GM12878 (cell line): ENCODE data around the gene NEXMIF. TPM values are rescaled to one million over a fixed set of nuclear protein-coding genes. Genes with fewer than 3 reads are reported as not detected.

Experiments
- ATAC-seq: fragments of 200-7000 bp; cut with Tn5 transposase; 3 replicates; pipeline ENCODE4 v1.9.1; 2020; ENCODE audit warnings: mild to moderate bottlenecking, moderate library complexity
- BruUV-seq: library from RNA; stranded (reverse); fragments of 400-500 nt; replicated peaks from 2 replicates; lab custom pipeline; 2021; lab: Mats Ljungman, UMichigan
- CTCF ChIA-PET: fragments of 300-600 bp; sonication (Branson Sonifier 250); formaldehyde crosslinking; extraction: SDS; loops from one replicate; lab custom pipeline; 2021; ENCODE audit warnings: inconsistent platforms; lab: Yijun Ruan, JAX
- POLR2A ChIA-PET: fragments of 350-600 bp; formaldehyde crosslinking; extraction: SDS; loops from one replicate; lab custom pipeline; 2021; ENCODE audit warnings: inconsistent platforms; lab: Charles Lee
- RAD21 ChIA-PET: fragments of 300-600 bp; sonication (Branson Sonifier 250); formaldehyde crosslinking; loops from one replicate; lab custom pipeline; 2023; ENCODE audit warnings: antibody characterized with exemption; ENCODE audit not compliant: unreplicated experiment; lab: Charles Lee
- SMC1A ChIA-PET: fragments of 300-600 bp; sonication (Branson Sonifier 250); formaldehyde crosslinking; loops from one replicate; lab custom pipeline; 2023; ENCODE audit not compliant: unreplicated experiment, uncharacterized antibody; lab: Charles Lee
- DNase-seq: peaks from one replicate; pipeline ENCODE4 v3.0.0-alpha.2; 2011; ENCODE audit warnings: low read depth, low spot score
- FAIRE-seq: peaks from 3 replicates; lab custom pipeline; 2011; peaks lifted over from hg19 to GRCh38; lab: Jason Lieb, UNC
- H2AFZ ChIP-seq: 2 replicates; pipeline ENCODE4 v1.6.0; 2011; ENCODE audit warnings: low read depth, low read length, control low read depth; ENCODE audit not compliant: control insufficient read depth
- H3K27ac ChIP-seq: 2 replicates; pipeline ENCODE4 v1.5.1; 2011; ENCODE audit warnings: control low read depth; ENCODE audit not compliant: control insufficient read depth, insufficient read depth
- H3K27me3 ChIP-seq, 2 experiments: replicated peaks in 1 of 2; 2 replicates each; pipeline versions ENCODE4 v1.6.0 to v1.6.1; 2011; ENCODE audit warnings: low read length in 1 of 2; ENCODE audit not compliant: control insufficient read depth in 2 of 2, insufficient read depth in 2 of 2
- H3K36me3 ChIP-seq, 2 experiments: 2 replicates each; pipeline ENCODE4 v1.5.1; 2011; ENCODE audit warnings: low read length in 1 of 2; ENCODE audit not compliant: control insufficient read depth in 2 of 2, insufficient read depth in 2 of 2
- H3K4me1 ChIP-seq: 2 replicates; pipeline ENCODE4 v1.6.1; 2011; ENCODE audit warnings: mild to moderate bottlenecking, low read length, moderate library complexity, mixed read lengths; ENCODE audit not compliant: control insufficient read depth, insufficient read depth
- H3K4me2 ChIP-seq: 2 replicates; pipeline ENCODE4 v1.6.0; 2011; ENCODE audit warnings: control low read depth; ENCODE audit not compliant: control insufficient read depth, insufficient read depth
- H3K4me3 ChIP-seq: fragments of 200-600 bp; sonication (generic); 2 replicates; pipeline ENCODE4 v1.5.1; 2016
- H3K79me2 ChIP-seq: 2 replicates; pipeline ENCODE4 v1.6.0; 2011; ENCODE audit warnings: low read length; ENCODE audit not compliant: control insufficient read depth, insufficient read depth
- H3K9ac ChIP-seq: 2 replicates; pipeline ENCODE4 v1.8.0; 2011; ENCODE audit warnings: low read length, control low read depth, mixed read lengths; ENCODE audit not compliant: control insufficient read depth, insufficient read depth
- H3K9me3 ChIP-seq: replicated peaks from 3 replicates; pipeline ENCODE4 v1.5.1; 2011; ENCODE audit warnings: mild to moderate bottlenecking, low read length; ENCODE audit not compliant: control insufficient read depth, insufficient read depth
- H4K20me1 ChIP-seq: 2 replicates; pipeline ENCODE4 v1.6.0; 2011; ENCODE audit not compliant: control insufficient read depth, insufficient read depth
- CREB1 ChIP-seq: IDR thresholded peaks from 2 replicates; pipeline ENCODE4 v1.6.1; 2012; ENCODE audit warnings: low read depth, mild to moderate bottlenecking, inconsistent platforms
- CTCF ChIP-seq, 3 experiments: IDR thresholded peaks in 2 of 3; conservative IDR thresholded peaks in 1 of 3; 2 replicates each; pipeline ENCODE4 v1.5.1; 2011; ENCODE audit warnings: low read depth in 3 of 3, low read length in 3 of 3, mild to moderate bottlenecking in 3 of 3, control low read depth in 2 of 3, moderate library complexity in 2 of 3, inconsistent platforms in 1 of 3, mixed read lengths in 1 of 3; ENCODE audit not compliant: control insufficient read depth in 2 of 3, insufficient read depth in 1 of 3; ENCODE audit errors: extremely low read depth in 1 of 3
- CUX1 ChIP-seq: IDR thresholded peaks from 2 replicates; pipeline ENCODE4 v1.6.1; 2012; ENCODE audit warnings: improper control_type of control experiment, low read depth, low read length; ENCODE audit not compliant: insufficient replicate concordance
- HDGF ChIP-seq: fragments of 450-650 bp; IDR thresholded peaks from 2 replicates; pipeline ENCODE4 v1.6.1; 2016; ENCODE audit warnings: antibody characterized with exemption
- MEF2B ChIP-seq: fragments of 450-650 bp; IDR thresholded peaks from 2 replicates; pipeline ENCODE4 v1.6.1; 2018; ENCODE audit warnings: mild to moderate bottlenecking, moderate library complexity; ENCODE audit not compliant: partially characterized antibody, poor library complexity, severe bottlenecking
- NR2C2 ChIP-seq: IDR thresholded peaks from 2 replicates; pipeline ENCODE4 v1.6.1; 2011; ENCODE audit warnings: borderline replicate concordance, low read depth; ENCODE audit not compliant: control insufficient read depth, insufficient read length
- SMAD5 ChIP-seq: IDR thresholded peaks from 2 replicates; pipeline ENCODE4 v1.6.1; 2016; ENCODE audit warnings: antibody characterized with exemption, low read depth
- TBL1XR1 ChIP-seq: IDR thresholded peaks from 2 replicates; pipeline ENCODE4 v1.6.1; 2012; ENCODE audit warnings: low read depth, low read length, improper control_type of control experiment
- ZBED1 ChIP-seq: IDR thresholded peaks from 2 replicates; pipeline ENCODE4 v1.6.1; 2016; ENCODE audit warnings: borderline replicate concordance
- ZBTB4 ChIP-seq: fragments of 450-650 bp; formaldehyde crosslinking; IDR thresholded peaks from 2 replicates; pipeline ENCODE4 v1.4.0; 2022; ENCODE audit warnings: mild to moderate bottlenecking, moderate library complexity
- WGBS: methylation state at CpG from one replicate; pipeline ENCODE4 v1.1.6; 2016; ENCODE audit warnings: low lambda C conversion rate; ENCODE audit not compliant: insufficient replicate concordance, insufficient coverage; ENCODE audit errors: missing lambda C conversion rate; 5-methylcytosine and 5-hydroxymethylcytosine counted together
- in situ Hi-C: fragments of 300-500 bp; cut with MboI; formaldehyde crosslinking; loops from 9 replicates; pipeline ENCODE4 v1.14.3; 2018; ENCODE audit warnings: mixed read lengths
- intact Hi-C: fragments of 100-400 bp; cut with micrococcal nuclease; formaldehyde crosslinking; loops from one replicate; pipeline ENCODE4 v1.14.2; 2022; ENCODE audit not compliant: unreplicated experiment
- polyA plus RNA-seq, 11 experiments: library from polyadenylated mRNA; depleted of rRNA in 4 of 11; unstranded in 6 of 11; stranded (reverse) in 5 of 11; fragments of >200 nt; fragmentation: Nextera tagmentation in 4 of 11; fragmentation: Illumina TruSeq in 1 of 11; extraction: Ambion mirVana in 4 of 11; extraction: Trizol in 1 of 11; gene quantifications; 1 replicate in 1 of 11; 2 replicates in 10 of 11; pipeline versions ENCODE4 v1.2.1 to v1.2.3, GENCODE V29; 2011 to 2016; ENCODE audit warnings: inconsistent platforms in 2 of 11, missing spikeins in 2 of 11, low read depth in 1 of 11
- total RNA-seq, 4 experiments: library from RNA; depleted of rRNA in 3 of 4; stranded (reverse); fragments of >200 nt in 3 of 4; fragmentation: Illumina TruSeq in 1 of 4; extraction: Trizol in 1 of 4; gene quantifications; 2 replicates each; pipeline versions ENCODE4 v1.2.1 to v1.2.3, GENCODE V29; 2013 to 2021

Gene NEXMIF
- total and polyA plus RNA-seq, 10 of the 15 experiments (the other 5 are each of a cell fraction or from before 2014, with no cell fraction given), result 0.75 to 10.4 (median 4.3) TPM

GRCh38 chrX:74788545-74789086, 136.6 kb downstream of the NEXMIF start (continued):
- no peak for TF ChIP-seq SMAD5

DNA sequence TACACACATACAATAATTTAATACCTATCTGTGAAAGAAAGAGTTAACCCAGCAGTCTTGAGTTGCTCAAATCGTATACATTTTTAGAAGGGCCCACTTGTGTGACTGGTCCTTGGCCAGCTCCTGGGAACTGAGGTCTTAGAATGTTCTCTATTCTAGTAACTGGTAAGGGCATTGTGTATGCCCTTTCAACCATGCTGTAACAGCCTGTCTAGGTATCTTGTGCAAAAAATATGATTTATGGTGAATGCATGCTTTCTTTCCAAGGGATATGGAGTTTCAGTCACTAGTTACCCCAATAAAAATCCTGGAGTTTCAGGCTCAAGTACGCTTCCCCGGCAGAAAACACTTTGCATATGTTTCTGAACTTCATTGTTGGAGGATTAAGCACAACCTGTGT, 140.6 kb downstream of the NEXMIF start:
- intact Hi-C loops, result no loop called here
- no peak for FAIRE-seq

More for the DNA sequence above, 140.6 kb downstream of the NEXMIF start:
- Histone ChIP-seq H3K4me1 (peaks cover 10% of the 10 kb centered on the region), H4K20me1 (no peaks in the 10 kb centered on the region), H3K4me2 (no peak overlapping the region), H3K9me3 (no peaks in the 10 kb centered on the region; the same call in 2 of the 3 replicates), H3K27ac (no peak overlapping the region), H3K27me3 (no peaks in the 10 kb centered on the region), H3K79me2 (no peaks in the 10 kb centered on the region), H3K9ac (no peak overlapping the region), H3K4me3 (no peak overlapping the region), H2AFZ (no peak overlapping the region), H3K36me3 (no peaks in the 10 kb centered on the region)
- ChIA-PET SMC1A (interaction anchor here (0.9 to 4.8 kb wide), 5 partner anchors 13 to 138 kb away, joined by 3 to 39 read pairs (median 5); partner anchors contain the start of gene NEXMIF), CTCF (interaction anchor here (1.4 kb wide), 1 partner anchor 137 kb away, joined by 3 read pairs; no protein-coding TSS in a partner anchor), RAD21 (interaction anchor here (1.0 to 2.4 kb wide), 2 partner anchors 13 to 14 kb away, joined by 3 to 11 read pairs; no protein-coding TSS in a partner anchor), POLR2A (interaction anchor here (1.1 kb wide), 1 partner anchor 105 kb away, joined by 3 read pairs; no protein-coding TSS in a partner anchor)
- BruUV-seq, result no TSS peak
- TF ChIP-seq MEF2B (no peak), ZBTB4 (CRISPR knock-in tag) (no peak), ZBED1 (no peak), CTCF (IDR thresholded peaks at IDR 0.05 in 2 of 3, conservative IDR thresholded peaks at IDR 0.05 in 1 of 3; ENCODE audit: control insufficient read depth in 2 of 3, extremely low read depth in 1 of 3, insufficient read depth in 1 of 3, low read depth in 3 of 3, low read length in 3 of 3) (no peak), CUX1 (no peak), TBL1XR1 (no peak), CREB1 (no peak), HDGF (no peak), NR2C2 (no peak)
- ATAC-seq (no peak), DNase-seq (no peak)
- 71% methylated on average over 3 of the region's 3 CpGs for WGBS
- in situ Hi-C loops, result loop anchor here (5.0 kb wide), 1 partner anchor 108 kb away; no protein-coding TSS in a partner anchor
